SK-N-SH treated with all-trans-retinoic acid at 6 μM for 48 hours (cell line): Measurements from ENCODE around the gene UBR1.

Source experiments
- ATAC-seq: fragments of 200-7000 bp; cut with Tn5 transposase; 3 replicates; pipeline ENCODE4 v1.9.1; 2020; ENCODE audit warnings: mild to moderate bottlenecking, moderate library complexity
- ARNTL ChIP-seq: fragments of 450-650 bp; formaldehyde crosslinking; IDR thresholded peaks from 2 replicates; pipeline ENCODE4 v1.5.0; 2020; ENCODE audit warnings: low read depth, mild to moderate bottlenecking, moderate library complexity, borderline replicate concordance
- BACH2 ChIP-seq: fragments of 250-450 bp; sonication (Bioruptor Pico); IDR thresholded peaks from 2 replicates; pipeline ENCODE4 v1.9.0; 2021; ENCODE audit warnings: mild to moderate bottlenecking, borderline replicate concordance
- CSDC2 ChIP-seq: fragments of 250-450 bp; sonication (Bioruptor Pico); IDR thresholded peaks from 2 replicates; pipeline ENCODE4 v1.5.0; 2020; ENCODE audit warnings: mild to moderate bottlenecking, moderate library complexity
- ESRRG ChIP-seq: fragments of 250-450 bp; sonication (Bioruptor Pico); IDR thresholded peaks from 2 replicates; pipeline ENCODE4 v1.6.1; 2021; ENCODE audit warnings: mild to moderate bottlenecking
- GLIS3 ChIP-seq: fragments of 250-450 bp; sonication (Bioruptor Pico); IDR thresholded peaks from 2 replicates; pipeline ENCODE4 v1.5.0; 2020; ENCODE audit warnings: mild to moderate bottlenecking, moderate library complexity
- OSR1 ChIP-seq: fragments of 250-450 bp; sonication (Bioruptor Pico); IDR thresholded peaks from 2 replicates; pipeline ENCODE4 v1.8.0; 2022; ENCODE audit warnings: moderate library complexity, mild to moderate bottlenecking, inconsistent platforms
- PPARA ChIP-seq: fragments of 250-450 bp; sonication (Bioruptor Pico); IDR thresholded peaks from 2 replicates; pipeline ENCODE4 v1.5.0; 2020; ENCODE audit warnings: mild to moderate bottlenecking, borderline replicate concordance
- RARB ChIP-seq: fragments of 250-450 bp; sonication (Bioruptor Pico); IDR thresholded peaks from 2 replicates; pipeline ENCODE4 v1.8.0; 2021; ENCODE audit warnings: mild to moderate bottlenecking, moderate library complexity
- TCF4 ChIP-seq: fragments of 250-450 bp; sonication (Bioruptor Pico); IDR thresholded peaks from 2 replicates; pipeline ENCODE4 v1.8.0; 2021; ENCODE audit warnings: mild to moderate bottlenecking, moderate library complexity, borderline replicate concordance
- TOX ChIP-seq: fragments of 250-450 bp; sonication (Bioruptor Pico); IDR thresholded peaks from 2 replicates; pipeline ENCODE4 v1.8.0; 2021; ENCODE audit warnings: mild to moderate bottlenecking, moderate library complexity, borderline replicate concordance
- ZC3H10 ChIP-seq: fragments of 250-450 bp; sonication (Bioruptor Pico); IDR thresholded peaks from 2 replicates; pipeline ENCODE4 v1.5.1; 2021; ENCODE audit warnings: mild to moderate bottlenecking, moderate library complexity
- ZFP3 ChIP-seq: fragments of 250-450 bp; sonication (Bioruptor Pico); IDR thresholded peaks from 2 replicates; pipeline ENCODE4 v1.5.0; 2020; ENCODE audit warnings: mild to moderate bottlenecking, moderate library complexity
- ZFP30 ChIP-seq: fragments of 450-650 bp; formaldehyde crosslinking; IDR thresholded peaks from 2 replicates; pipeline ENCODE4 v1.5.0; 2022; ENCODE audit warnings: mild to moderate bottlenecking, moderate library complexity
- ZNF565 ChIP-seq: fragments of 450-650 bp; formaldehyde crosslinking; conservative IDR thresholded peaks from 2 replicates; pipeline ENCODE4 v1.5.0; 2020; ENCODE audit warnings: low read depth, mild to moderate bottlenecking, moderate library complexity
- ZNF70 ChIP-seq: fragments of 450-650 bp; formaldehyde crosslinking; IDR thresholded peaks from 2 replicates; pipeline ENCODE4 v1.5.0; 2020; ENCODE audit warnings: mild to moderate bottlenecking, moderate library complexity
- ZNF8 ChIP-seq: fragments of 450-650 bp; formaldehyde crosslinking; IDR thresholded peaks from 2 replicates; pipeline ENCODE4 v1.5.0; 2020; ENCODE audit warnings: mild to moderate bottlenecking, moderate library complexity
- TF ChIP-seq, protein P1 (sequence below): fragments of 250-450 bp; sonication (Bioruptor Pico); IDR thresholded peaks from 2 replicates; pipeline ENCODE4 v1.5.1; 2021; ENCODE audit warnings: mild to moderate bottlenecking, moderate library complexity
- TF ChIP-seq, protein P2 (sequence below): fragments of 250-450 bp; sonication (Bioruptor Pico); IDR thresholded peaks from 2 replicates; pipeline ENCODE4 v1.8.0; 2020; ENCODE audit warnings: mild to moderate bottlenecking, moderate library complexity, borderline replicate concordance
- TF ChIP-seq, protein P3 (sequence below): fragments of 250-450 bp; sonication (Bioruptor Pico); IDR thresholded peaks from 2 replicates; pipeline ENCODE4 v1.5.1; 2020; ENCODE audit warnings: low read depth, mild to moderate bottlenecking, moderate library complexity
- TF ChIP-seq, protein P4 (sequence below): fragments of 250-450 bp; sonication (Bioruptor Pico); IDR thresholded peaks from 2 replicates; pipeline ENCODE4 v1.8.0; 2021; ENCODE audit warnings: low read depth, mild to moderate bottlenecking, moderate library complexity, borderline replicate concordance

UBR1 gene

DNA sequence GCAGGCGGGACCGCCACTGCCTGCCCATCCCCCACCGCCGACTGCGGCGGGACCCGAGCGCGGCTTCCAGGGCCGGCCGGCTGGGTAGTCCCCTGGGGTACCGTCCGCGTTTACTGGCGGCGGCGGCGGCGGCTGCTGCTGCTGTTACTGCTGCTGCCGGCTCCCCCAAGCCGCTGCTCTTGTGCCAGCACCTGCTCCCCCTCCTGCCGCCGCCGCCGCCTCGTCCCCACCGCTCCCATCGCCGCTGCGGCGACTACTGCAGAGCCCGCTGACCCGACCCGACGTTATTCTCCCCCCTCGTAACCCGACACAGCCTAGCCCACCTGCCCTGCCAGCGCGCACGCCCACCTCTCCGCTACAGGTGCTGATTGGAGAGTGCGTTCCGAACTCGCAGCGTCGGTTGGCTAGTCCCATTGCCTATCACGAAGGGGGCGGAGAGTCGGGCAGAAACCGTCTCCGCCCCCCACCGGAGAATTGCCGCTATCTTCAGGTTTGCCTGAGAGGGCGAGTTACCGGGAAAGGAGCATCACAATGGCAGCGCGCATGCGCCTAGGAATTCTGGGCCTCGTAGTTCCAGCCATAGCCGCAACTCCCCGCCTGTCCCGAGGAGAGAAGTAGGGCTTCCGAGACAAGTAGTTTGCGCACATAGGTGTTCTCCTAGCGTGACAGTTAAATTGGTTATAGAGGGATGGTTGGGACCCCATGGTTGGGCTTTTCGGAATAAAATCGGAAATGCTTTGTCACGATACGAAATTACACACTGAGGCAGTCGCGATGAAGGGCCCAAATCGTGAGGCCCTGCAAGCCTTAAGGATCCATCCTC is 185.1 kb downstream of the UBR1 start, which contains the start of gene TTBK2:
Gene TTBK2, minus strand, starts transcription at position 260 of the 823 bp plus-strand sequence. CDS start 42,161 bp downstream, outside the sequence.
- peak; percentile 97 for ATAC-seq
- TF ChIP-seq ARNTL (CRISPR knock-in tag) (no peak), CSDC2 (CRISPR knock-in tag) (no peak), ZC3H10 (CRISPR knock-in tag) (no peak), GLIS3 (CRISPR knock-in tag) (no peak), ZNF565 (no peak), OSR1 (CRISPR knock-in tag) (no peak), ZFP3 (no peak), TCF4 (CRISPR knock-in tag) (no peak), ZNF8 (CRISPR knock-in tag) (no peak), ZNF70 (CRISPR knock-in tag) (no peak), ESRRG (CRISPR knock-in tag) (no peak), ZFP30 (CRISPR knock-in tag) (no peak), BACH2 (CRISPR knock-in tag) (no peak)
- TF ChIP-seq, protein P1, sequence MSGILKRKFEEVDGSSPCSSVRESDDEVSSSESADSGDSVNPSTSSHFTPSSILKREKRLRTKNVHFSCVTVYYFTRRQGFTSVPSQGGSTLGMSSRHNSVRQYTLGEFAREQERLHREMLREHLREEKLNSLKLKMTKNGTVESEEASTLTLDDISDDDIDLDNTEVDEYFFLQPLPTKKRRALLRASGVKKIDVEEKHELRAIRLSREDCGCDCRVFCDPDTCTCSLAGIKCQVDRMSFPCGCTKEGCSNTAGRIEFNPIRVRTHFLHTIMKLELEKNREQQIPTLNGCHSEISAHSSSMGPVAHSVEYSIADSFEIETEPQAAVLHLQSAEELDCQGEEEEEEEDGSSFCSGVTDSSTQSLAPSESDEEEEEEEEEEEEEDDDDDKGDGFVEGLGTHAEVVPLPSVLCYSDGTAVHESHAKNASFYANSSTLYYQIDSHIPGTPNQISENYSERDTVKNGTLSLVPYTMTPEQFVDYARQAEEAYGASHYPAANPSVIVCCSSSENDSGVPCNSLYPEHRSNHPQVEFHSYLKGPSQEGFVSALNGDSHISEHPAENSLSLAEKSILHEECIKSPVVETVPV (CRISPR knock-in tag): no peak
- TF ChIP-seq, protein P2, sequence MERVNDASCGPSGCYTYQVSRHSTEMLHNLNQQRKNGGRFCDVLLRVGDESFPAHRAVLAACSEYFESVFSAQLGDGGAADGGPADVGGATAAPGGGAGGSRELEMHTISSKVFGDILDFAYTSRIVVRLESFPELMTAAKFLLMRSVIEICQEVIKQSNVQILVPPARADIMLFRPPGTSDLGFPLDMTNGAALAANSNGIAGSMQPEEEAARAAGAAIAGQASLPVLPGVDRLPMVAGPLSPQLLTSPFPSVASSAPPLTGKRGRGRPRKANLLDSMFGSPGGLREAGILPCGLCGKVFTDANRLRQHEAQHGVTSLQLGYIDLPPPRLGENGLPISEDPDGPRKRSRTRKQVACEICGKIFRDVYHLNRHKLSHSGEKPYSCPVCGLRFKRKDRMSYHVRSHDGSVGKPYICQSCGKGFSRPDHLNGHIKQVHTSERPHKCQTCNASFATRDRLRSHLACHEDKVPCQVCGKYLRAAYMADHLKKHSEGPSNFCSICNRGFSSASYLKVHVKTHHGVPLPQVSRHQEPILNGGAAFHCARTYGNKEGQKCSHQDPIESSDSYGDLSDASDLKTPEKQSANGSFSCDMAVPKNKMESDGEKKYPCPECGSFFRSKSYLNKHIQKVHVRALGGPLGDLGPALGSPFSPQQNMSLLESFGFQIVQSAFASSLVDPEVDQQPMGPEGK (CRISPR knock-in tag): no peak
- TF ChIP-seq, protein P3, sequence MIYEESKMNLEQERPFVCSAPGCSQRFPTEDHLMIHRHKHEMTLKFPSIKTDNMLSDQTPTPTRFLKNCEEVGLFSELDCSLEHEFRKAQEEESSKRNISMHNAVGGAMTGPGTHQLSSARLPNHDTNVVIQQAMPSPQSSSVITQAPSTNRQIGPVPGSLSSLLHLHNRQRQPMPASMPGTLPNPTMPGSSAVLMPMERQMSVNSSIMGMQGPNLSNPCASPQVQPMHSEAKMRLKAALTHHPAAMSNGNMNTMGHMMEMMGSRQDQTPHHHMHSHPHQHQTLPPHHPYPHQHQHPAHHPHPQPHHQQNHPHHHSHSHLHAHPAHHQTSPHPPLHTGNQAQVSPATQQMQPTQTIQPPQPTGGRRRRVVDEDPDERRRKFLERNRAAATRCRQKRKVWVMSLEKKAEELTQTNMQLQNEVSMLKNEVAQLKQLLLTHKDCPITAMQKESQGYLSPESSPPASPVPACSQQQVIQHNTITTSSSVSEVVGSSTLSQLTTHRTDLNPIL (CRISPR knock-in tag): no peak

DNA sequence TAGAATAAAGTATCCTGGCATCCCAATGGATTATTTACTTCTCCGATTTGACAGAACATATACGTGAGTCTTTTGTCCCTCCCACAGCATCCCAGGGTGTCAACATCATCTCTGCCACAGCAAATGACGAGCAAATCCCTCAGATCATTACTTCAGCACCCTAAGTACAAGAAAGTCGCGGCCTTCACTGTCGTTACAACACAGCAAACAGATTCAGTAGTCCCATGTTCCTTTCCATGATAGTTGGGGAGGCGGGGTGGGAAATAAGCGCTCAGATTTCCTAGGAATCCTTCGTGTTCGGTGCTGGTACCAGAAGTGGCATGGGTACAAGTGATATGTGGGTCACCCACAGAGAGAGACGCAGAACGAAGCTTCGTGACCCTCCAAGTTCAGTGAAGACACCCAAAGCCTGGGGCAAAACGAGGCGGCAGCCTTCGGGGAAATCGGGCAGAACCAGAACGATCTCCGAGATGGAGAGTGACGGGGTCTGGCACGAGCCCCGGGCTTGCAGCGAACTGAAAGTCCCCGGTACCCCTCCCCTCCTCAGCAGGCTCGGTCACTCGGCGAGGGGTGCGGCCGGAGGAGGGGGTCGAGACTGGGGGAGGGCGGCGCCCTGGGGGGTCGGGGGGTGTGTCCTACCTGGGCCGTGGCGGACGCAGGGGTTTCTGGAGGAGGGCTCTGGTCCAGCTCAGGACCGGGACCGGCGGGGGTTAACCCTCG is 185.9 kb downstream of the UBR1 start:
- peak; percentile 33 for ATAC-seq
- TF ChIP-seq RARB (CRISPR knock-in tag) (no peak), TCF4 (CRISPR knock-in tag) (no peak), ARNTL (CRISPR knock-in tag) (no peak), PPARA (CRISPR knock-in tag) (no peak), OSR1 (CRISPR knock-in tag) (no peak)

DNA sequence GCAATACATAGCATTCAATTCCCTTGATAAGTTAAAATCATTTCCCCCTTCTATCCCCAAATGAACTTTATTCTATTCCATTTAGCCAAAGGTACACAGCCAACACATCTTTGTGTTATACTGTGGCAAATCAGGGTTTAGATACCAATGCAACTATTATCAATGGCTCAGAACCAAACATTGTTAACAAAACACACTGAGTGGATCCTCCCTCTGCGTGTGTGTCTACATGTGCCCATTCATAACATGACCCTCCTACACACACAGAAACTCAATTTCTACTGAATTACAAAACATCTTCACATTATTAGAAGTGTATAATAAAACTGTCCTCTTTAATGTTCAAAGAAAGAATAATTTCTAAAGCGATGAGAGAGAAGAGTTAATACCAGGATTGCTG is 186.5 kb downstream of the UBR1 start:
- 0 out of 2 replicates have a peak, but pooled peaks have one; percentile 49 for TF ChIP-seq ZNF70 (CRISPR knock-in tag)
- TF ChIP-seq, protein P4, sequence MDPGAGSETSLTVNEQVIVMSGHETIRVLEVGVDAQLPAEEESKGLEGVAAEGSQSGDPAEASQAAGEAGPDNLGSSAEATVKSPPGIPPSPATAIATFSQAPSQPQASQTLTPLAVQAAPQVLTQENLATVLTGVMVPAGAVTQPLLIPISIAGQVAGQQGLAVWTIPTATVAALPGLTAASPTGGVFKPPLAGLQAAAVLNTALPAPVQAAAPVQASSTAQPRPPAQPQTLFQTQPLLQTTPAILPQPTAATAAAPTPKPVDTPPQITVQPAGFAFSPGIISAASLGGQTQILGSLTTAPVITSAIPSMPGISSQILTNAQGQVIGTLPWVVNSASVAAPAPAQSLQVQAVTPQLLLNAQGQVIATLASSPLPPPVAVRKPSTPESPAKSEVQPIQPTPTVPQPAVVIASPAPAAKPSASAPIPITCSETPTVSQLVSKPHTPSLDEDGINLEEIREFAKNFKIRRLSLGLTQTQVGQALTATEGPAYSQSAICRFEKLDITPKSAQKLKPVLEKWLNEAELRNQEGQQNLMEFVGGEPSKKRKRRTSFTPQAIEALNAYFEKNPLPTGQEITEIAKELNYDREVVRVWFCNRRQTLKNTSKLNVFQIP (CRISPR knock-in tag): no peak

DNA sequence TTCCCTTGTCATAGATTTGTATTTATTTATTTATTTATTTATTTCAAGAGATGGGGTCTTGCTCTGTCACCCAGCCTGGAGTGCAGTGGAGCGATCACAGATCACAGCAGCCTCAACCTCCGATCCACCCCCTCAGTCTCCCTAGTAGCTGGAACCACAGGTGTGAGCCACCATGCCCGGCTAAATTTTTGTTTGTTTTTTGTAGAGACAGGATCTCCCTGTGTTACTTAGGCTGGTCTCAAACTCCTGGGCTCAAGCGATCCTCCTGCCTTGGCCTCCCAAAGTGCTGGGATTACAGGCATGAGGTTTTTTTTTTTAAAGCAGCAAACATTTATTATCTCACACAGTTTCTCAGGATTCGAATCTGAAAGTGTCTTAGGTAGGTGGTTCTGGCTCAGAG is 187.8 kb downstream of the UBR1 start:
- ATAC-seq: no peak

More for the DNA sequence above, 186.5 kb downstream of the UBR1 start:
- ATAC-seq: no peak

More for the DNA sequence above, 187.8 kb downstream of the UBR1 start:
- TF ChIP-seq ESRRG (CRISPR knock-in tag): no peak
- no peak for TF ChIP-seq TCF4 (CRISPR knock-in tag)
- TF ChIP-seq CSDC2 (CRISPR knock-in tag): no peak
- TF ChIP-seq TOX (CRISPR knock-in tag): no peak
- TF ChIP-seq, protein P3 (CRISPR knock-in tag): no peak
- TF ChIP-seq ZNF70 (CRISPR knock-in tag): no peak
